ENCODE results near the gene CDCA5. TPM values are rescaled to one million over a fixed set of nuclear protein-coding genes. Genes with fewer than 3 reads are reported as not detected.

CDCA5 gene
- total and polyA plus RNA-seq, 2 donors from 2014 or later: 0.43 to 1.4 TPM

- no peak for TF ChIP-seq CTCF (IDR thresholded peaks at IDR 0.05; ENCODE audit: borderline replicate concordance, extremely low read depth, insufficient read depth)
- no peak for DNase-seq
- H3K27ac ChIP-seq (ENCODE audit: low read depth in 2 of 2, low read length in 2 of 2): no peak overlapping the region
- no peak overlapping the region for H3K9ac ChIP-seq (ENCODE audit: low read length in 3 of 3)
- H3K36me3 ChIP-seq (ENCODE audit: control insufficient read depth in 2 of 3, insufficient read depth in 3 of 3, low read length in 3 of 3): peaks cover 0 to 4% (median 0%) of the 10 kb centered on the region in 3 donors
- FAIRE-seq: no peak
- intact Hi-C loops (cut with DNase I): no loop called here
- no peaks in the 10 kb centered on the region for H3K27me3 ChIP-seq (ENCODE audit: control insufficient read depth, insufficient read depth, low read length)
- H3K4me3 ChIP-seq (ENCODE audit: low read length in 3 of 3): no peak overlapping the region
- H3K9me3 ChIP-seq (ENCODE audit: control insufficient read depth in 2 of 3, insufficient read depth in 1 of 3, low read length in 3 of 3): no peaks in the 10 kb centered on the region
- no peaks in the 10 kb centered on the region for H3K4me1 ChIP-seq (ENCODE audit: control insufficient read depth in 2 of 3, insufficient read depth in 2 of 3, low read depth in 1 of 3, low read length in 3 of 3)
Observed at GRCh38 chr11:65103476-65103875, 19.6 kb upstream of the CDCA5 start.

- TF ChIP-seq CTCF (IDR thresholded peaks at IDR 0.05; ENCODE audit: borderline replicate concordance, extremely low read depth, insufficient read depth): no peak
- peaks cover 0 to under 1% (median 0%) of the 10 kb centered on the region in 3 donors for H3K4me1 ChIP-seq (ENCODE audit: control insufficient read depth in 2 of 3, insufficient read depth in 2 of 3, low read depth in 1 of 3, low read length in 3 of 3)
- intact Hi-C loops (cut with DNase I): no loop called here
- H3K9ac ChIP-seq (ENCODE audit: low read length in 3 of 3): no peak overlapping the region
- H3K4me3 ChIP-seq (ENCODE audit: low read length in 3 of 3): no peak overlapping the region
- peak in 1 of 5 donors; percentile 18 for DNase-seq
- no peak for FAIRE-seq
- no peaks in the 10 kb centered on the region for H3K9me3 ChIP-seq (ENCODE audit: control insufficient read depth in 2 of 3, insufficient read depth in 1 of 3, low read length in 3 of 3)
- no peak overlapping the region for H3K27ac ChIP-seq (ENCODE audit: low read depth in 2 of 2, low read length in 2 of 2)
- peaks cover 0 to 4% (median 0%) of the 10 kb centered on the region in 3 donors for H3K36me3 ChIP-seq (ENCODE audit: control insufficient read depth in 2 of 3, insufficient read depth in 3 of 3, low read length in 3 of 3)
- H3K27me3 ChIP-seq (ENCODE audit: control insufficient read depth, insufficient read depth, low read length): no peaks in the 10 kb centered on the region
Observed at GRCh38 chr11:65102142-65103095, 18.6 kb upstream of the CDCA5 start.

- Histone ChIP-seq H3K9me3 (ENCODE audit: control insufficient read depth in 2 of 3, insufficient read depth in 1 of 3, low read length in 3 of 3) (no peaks in the 10 kb centered on the region), H3K36me3 (ENCODE audit: control insufficient read depth in 2 of 3, insufficient read depth in 3 of 3, low read length in 3 of 3) (peaks cover 0 to 4% (median 0%) of the 10 kb centered on the region in 3 donors)
- no peak for FAIRE-seq
Observed at GRCh38 chr11:65100674-65101350, 17.0 kb upstream of the CDCA5 start.

More at GRCh38 chr11:65100674-65101350, 17.0 kb upstream of the CDCA5 start:
- Histone ChIP-seq H3K4me1 (ENCODE audit: control insufficient read depth in 2 of 3, insufficient read depth in 2 of 3, low read depth in 1 of 3, low read length in 3 of 3) (peaks cover 0 to 7% (median 4%) of the 10 kb centered on the region in 3 donors), H3K27me3 (ENCODE audit: control insufficient read depth, insufficient read depth, low read length) (no peaks in the 10 kb centered on the region), H3K4me3 (ENCODE audit: low read length in 3 of 3) (no peak overlapping the region), H3K9ac (ENCODE audit: low read length in 3 of 3) (no peak overlapping the region), H3K27ac (ENCODE audit: low read depth in 2 of 2, low read length in 2 of 2) (no peak overlapping the region)
- no peak for DNase-seq
- intact Hi-C loops (cut with DNase I): no loop called here
- no peak for TF ChIP-seq CTCF (IDR thresholded peaks at IDR 0.05; ENCODE audit: borderline replicate concordance, extremely low read depth, insufficient read depth)
